ENCODE measurements around the gene CENPM. TPM values are rescaled to one million over a fixed set of nuclear protein-coding genes. Genes with fewer than 3 reads are reported as not detected.

Gene CENPM
- total RNA-seq, 4 donors from 2014 or later = 12.7 TPM; not detected in 3

DNA sequence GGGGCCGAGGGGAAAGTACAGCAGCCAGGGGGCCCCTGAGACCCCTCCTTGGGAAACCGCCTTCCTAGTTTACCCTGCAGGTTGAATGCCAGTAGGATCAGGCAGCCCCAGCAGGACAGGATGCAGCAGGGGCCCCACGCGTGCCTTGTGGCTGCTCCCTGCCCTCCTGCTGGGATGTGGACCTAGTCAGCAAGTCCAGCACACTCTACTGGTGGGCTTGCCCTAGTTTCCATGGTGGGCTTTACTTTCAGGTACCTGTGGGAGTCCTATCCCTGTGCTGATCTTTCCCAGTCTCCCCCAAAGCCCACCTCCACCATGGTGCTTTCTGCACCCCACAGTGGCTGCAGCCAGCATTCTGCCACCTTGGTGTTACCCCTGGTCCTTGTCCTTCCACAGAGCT is 54.2 kb downstream of the CENPM start:
- H3K4me1 ChIP-seq = no peaks in the 10 kb centered on the region
- H3K9me3 ChIP-seq = no peaks in the 10 kb centered on the region
- TF ChIP-seq, protein P1, sequence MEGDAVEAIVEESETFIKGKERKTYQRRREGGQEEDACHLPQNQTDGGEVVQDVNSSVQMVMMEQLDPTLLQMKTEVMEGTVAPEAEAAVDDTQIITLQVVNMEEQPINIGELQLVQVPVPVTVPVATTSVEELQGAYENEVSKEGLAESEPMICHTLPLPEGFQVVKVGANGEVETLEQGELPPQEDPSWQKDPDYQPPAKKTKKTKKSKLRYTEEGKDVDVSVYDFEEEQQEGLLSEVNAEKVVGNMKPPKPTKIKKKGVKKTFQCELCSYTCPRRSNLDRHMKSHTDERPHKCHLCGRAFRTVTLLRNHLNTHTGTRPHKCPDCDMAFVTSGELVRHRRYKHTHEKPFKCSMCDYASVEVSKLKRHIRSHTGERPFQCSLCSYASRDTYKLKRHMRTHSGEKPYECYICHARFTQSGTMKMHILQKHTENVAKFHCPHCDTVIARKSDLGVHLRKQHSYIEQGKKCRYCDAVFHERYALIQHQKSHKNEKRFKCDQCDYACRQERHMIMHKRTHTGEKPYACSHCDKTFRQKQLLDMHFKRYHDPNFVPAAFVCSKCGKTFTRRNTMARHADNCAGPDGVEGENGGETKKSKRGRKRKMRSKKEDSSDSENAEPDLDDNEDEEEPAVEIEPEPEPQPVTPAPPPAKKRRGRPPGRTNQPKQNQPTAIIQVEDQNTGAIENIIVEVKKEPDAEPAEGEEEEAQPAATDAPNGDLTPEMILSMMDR (IDR thresholded peaks at IDR 0.05) = no peak
- no peak for TF ChIP-seq POLR2A (IDR thresholded peaks at IDR 0.05)
- H3K36me3 ChIP-seq = no peaks in the 10 kb centered on the region
- no peak for DNase-seq
- H3K4me3 ChIP-seq = no peak overlapping the region
- no peak overlapping the region for H3K27ac ChIP-seq
- intact Hi-C loops (cut with DNase I; ENCODE audit: low total_unique reads) = no loop called here
- H3K27me3 ChIP-seq = no peaks in the 10 kb centered on the region

DNA sequence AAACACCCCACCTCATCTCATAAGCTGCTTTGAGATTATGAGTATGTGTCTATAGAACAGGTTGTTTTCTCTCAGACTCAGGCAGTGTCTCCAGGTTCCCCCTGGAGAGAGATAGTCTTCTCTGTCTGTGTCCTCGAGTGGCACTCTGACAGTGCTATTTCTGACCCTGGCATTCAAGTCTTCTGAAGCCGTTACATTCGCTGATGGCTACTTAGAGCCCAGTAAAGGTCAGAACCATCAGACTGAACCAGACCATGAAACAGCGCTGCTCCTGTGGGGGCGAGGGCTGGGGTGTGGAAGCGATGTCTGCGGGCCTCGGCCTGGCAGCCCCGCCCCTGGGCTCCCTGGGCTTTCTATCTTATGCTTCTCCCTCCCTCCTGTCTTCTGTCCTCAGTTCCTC is 55.5 kb downstream of the CENPM start:
- no peak for DNase-seq
- Histone ChIP-seq H3K27me3 (no peaks in the 10 kb centered on the region), H3K9me3 (no peaks in the 10 kb centered on the region), H3K4me3 (no peak overlapping the region), H3K27ac (no peak overlapping the region), H3K36me3 (no peaks in the 10 kb centered on the region), H3K4me1 (no peaks in the 10 kb centered on the region)
- intact Hi-C loops (cut with DNase I; ENCODE audit: low total_unique reads) = no loop called here
- TF ChIP-seq, protein P1 (IDR thresholded peaks at IDR 0.05) = no peak
- no peak for TF ChIP-seq POLR2A (IDR thresholded peaks at IDR 0.05)

MicroRNAs within 50 kb of the gene (microRNA counts, 767-probe panel; counts per million panel counts)
- microRNA hsa-miR-33a-5p = 0 to 1,932 counts per million in 2 donors

Small RNAs within 50 kb of the gene (microRNA-seq; reads per million reads assigned to microRNA genes)
- gene MIR33A (ENCODE audit: borderline microRNAs expressed, borderline replicate concordance) = 6.4 reads per million, percentile 11 among the genes with 10 or more reads in this experiment

Small RNAs within 50 kb of the gene (small RNA-seq; reads per million reads assigned to genes)
- gene MIR33A = not detected

Other genes with a start within 250 kb of the CENPM start
- 1 to 10 TPM in 1 of 4 donors, under 1 TPM in 1, not detected in 2; 0.70 to 1.9 TPM for gene MEI1, start 247.6 kb downstream of the CENPM start, total RNA-seq
- gene CCDC134, start 146.5 kb downstream of the CENPM start, total RNA-seq = 10 to 100 TPM in 2 of 4 donors, 1 to 10 TPM in 2; 4.1 to 24.3 (median 11.0) TPM
- gene SREBF2, start 114.0 kb downstream of the CENPM start, total RNA-seq = 10 to 100 TPM; 10.2 to 61.0 (median 29.0) TPM
- under 1 TPM in 1 of 4 donors, not detected in 3; 0.30 TPM for gene SHISA8, start 32.1 kb downstream of the CENPM start, total RNA-seq
- 1 to 10 TPM in 1 of 4 donors, under 1 TPM in 1, not detected in 2; 0.30 to 1.3 TPM for gene TNFRSF13C, start 20.3 kb downstream of the CENPM start, total RNA-seq
- gene SEPTIN3, start 22.3 kb upstream of the CENPM start, total RNA-seq = 1 to 10 TPM in 1 of 4 donors, not detected in 3; 1.4 TPM
- 1 to 10 TPM in 2 of 4 donors, not detected in 2; 3.7 to 6.6 TPM for gene WBP2NL, start 51.6 kb upstream of the CENPM start, total RNA-seq
- 10 to 100 TPM in 3 of 4 donors, 1 to 10 TPM in 1; 9.5 to 44.0 (median 28.8) TPM for gene NAGA, start 123.7 kb upstream of the CENPM start, total RNA-seq
- gene PHETA2, start 127.1 kb upstream of the CENPM start, total RNA-seq = 10 to 100 TPM; 16.8 to 39.7 (median 18.7) TPM
- 10 to 100 TPM in 3 of 4 donors, 1 to 10 TPM in 1; 8.3 to 98.0 (median 33.2) TPM for gene SMDT1, start 132.5 kb upstream of the CENPM start, total RNA-seq
- 100 to 1,000 TPM in 1 of 4 donors, 10 to 100 TPM in 3; 36.5 to 116 (median 46.0) TPM for gene NDUFA6, start 143.6 kb upstream of the CENPM start, total RNA-seq
- 1 to 10 TPM in 1 of 4 donors, under 1 TPM in 1, not detected in 2; 0.62 to 2.0 TPM for gene CYP2D6, start 183.7 kb upstream of the CENPM start, total RNA-seq

Data from uterus (tissue), 4 donors.